IPS-20b (cell line): ENCODE measurements around the gene BDH1.

Source experiments
- H3K27ac ChIP-seq: one replicate; pipeline ENCODE4 v1.5.1; 2013; ENCODE audit warnings: low read length
- H3K27me3 ChIP-seq: 2 replicates; pipeline ENCODE4 v1.6.1; 2013; ENCODE audit warnings: mild to moderate bottlenecking, low read length, inconsistent platforms; ENCODE audit not compliant: insufficient read depth
- H3K36me3 ChIP-seq: 2 replicates; pipeline ENCODE4 v1.6.1; 2013; ENCODE audit warnings: low read depth, mild to moderate bottlenecking, inconsistent platforms, low read length, moderate library complexity; ENCODE audit not compliant: insufficient read depth
- H3K4me1 ChIP-seq: 2 replicates; pipeline ENCODE4 v1.6.1; 2013; ENCODE audit warnings: mild to moderate bottlenecking, control low read depth, inconsistent platforms, low read length, moderate library complexity; ENCODE audit not compliant: insufficient read depth
- H3K4me3 ChIP-seq: 2 replicates; pipeline ENCODE4 v1.5.1; 2013; ENCODE audit warnings: mild to moderate bottlenecking, low read length, inconsistent platforms
- H3K9ac ChIP-seq: 2 replicates; pipeline ENCODE4 v1.6.1; 2013; ENCODE audit warnings: low read depth, mild to moderate bottlenecking, inconsistent platforms, low read length, moderate library complexity
- H3K9me3 ChIP-seq: 2 replicates; pipeline ENCODE4 v1.6.1; 2013; ENCODE audit warnings: mild to moderate bottlenecking, low read depth, low read length, inconsistent platforms; ENCODE audit not compliant: insufficient read depth

The BDH1 gene

GRCh38 chr3:197471221-197472010 is 84.4 kb downstream of the BDH1 start:
- no peaks in the 10 kb centered on the region; the same call in 1 of the 2 replicates for H3K27me3 ChIP-seq
- no peaks in the 10 kb centered on the region for H3K36me3 ChIP-seq
- no peaks in the 10 kb centered on the region for H3K9me3 ChIP-seq
- H3K4me1 ChIP-seq: peaks cover 14% of the 10 kb centered on the region; the same call in 1 of the 2 replicates
- no peak overlapping the region for H3K4me3 ChIP-seq
- H3K27ac ChIP-seq: no peak overlapping the region
- H3K9ac ChIP-seq: no peak overlapping the region

GRCh38 chr3:197468866-197469382 is 86.8 kb downstream of the BDH1 start:
- no peak overlapping the region for H3K27ac ChIP-seq
- no peaks in the 10 kb centered on the region for H3K9me3 ChIP-seq
- no peak overlapping the region for H3K4me3 ChIP-seq
- no peaks in the 10 kb centered on the region; the same call in 1 of the 2 replicates for H3K27me3 ChIP-seq
- no peaks in the 10 kb centered on the region for H3K36me3 ChIP-seq
- H3K4me1 ChIP-seq: peaks cover 20% of the 10 kb centered on the region; the same call in 1 of the 2 replicates
- no peak overlapping the region for H3K9ac ChIP-seq

DNA sequence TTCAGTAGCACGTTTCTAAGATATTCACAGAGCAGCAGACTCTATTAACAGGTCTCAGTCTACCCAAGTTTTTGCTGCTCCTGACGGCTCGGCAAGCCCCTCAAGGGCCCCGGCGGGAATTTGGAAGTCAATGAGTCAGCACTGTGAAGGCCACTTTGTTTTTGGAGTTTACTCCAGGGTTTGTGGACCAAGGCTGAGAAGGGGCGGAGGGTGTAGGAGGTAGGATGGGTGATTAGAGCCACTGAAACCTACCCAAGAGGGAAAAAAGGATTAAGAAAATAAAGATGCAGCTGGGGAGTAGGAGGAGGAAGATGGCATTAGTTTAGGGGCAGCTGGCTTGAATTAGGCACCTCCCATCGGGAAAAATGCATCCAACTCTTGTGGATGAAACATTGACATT is 87.6 kb downstream of the BDH1 start:
- no peak overlapping the region for H3K4me3 ChIP-seq
- H3K27ac ChIP-seq: no peak overlapping the region
- H3K36me3 ChIP-seq: no peaks in the 10 kb centered on the region
- H3K4me1 ChIP-seq: peaks cover 20% of the 10 kb centered on the region; the same call in 1 of the 2 replicates
- H3K9ac ChIP-seq: no peak overlapping the region
- H3K27me3 ChIP-seq: no peaks in the 10 kb centered on the region; the same call in 1 of the 2 replicates
- H3K9me3 ChIP-seq: no peaks in the 10 kb centered on the region

GRCh38 chr3:197466586-197467399 is 89.0 kb downstream of the BDH1 start:
- Histone ChIP-seq H3K36me3 (no peaks in the 10 kb centered on the region), H3K27me3 (no peaks in the 10 kb centered on the region; the same call in 1 of the 2 replicates), H3K9me3 (no peaks in the 10 kb centered on the region), H3K27ac (no peak overlapping the region), H3K4me3 (no peak overlapping the region), H3K4me1 (peaks cover 20% of the 10 kb centered on the region; the same call in 1 of the 2 replicates), H3K9ac (no peak overlapping the region)

GRCh38 chr3:197465996-197466549 is 89.7 kb downstream of the BDH1 start:
- Histone ChIP-seq H3K27ac (no peak overlapping the region), H3K4me1 (peaks cover 20% of the 10 kb centered on the region; the same call in 1 of the 2 replicates), H3K9ac (no peak overlapping the region)

GRCh38 chr3:197465197-197465995 is 90.4 kb downstream of the BDH1 start:
- no peaks in the 10 kb centered on the region; the same call in 1 of the 2 replicates for H3K27me3 ChIP-seq
- no peak overlapping the region for H3K27ac ChIP-seq
- H3K4me1 ChIP-seq: peaks cover 15% of the 10 kb centered on the region; the same call in 1 of the 2 replicates
- H3K9ac ChIP-seq: no peak overlapping the region
- H3K4me3 ChIP-seq: no peak overlapping the region
- H3K36me3 ChIP-seq: no peaks in the 10 kb centered on the region
- no peaks in the 10 kb centered on the region for H3K9me3 ChIP-seq

More at GRCh38 chr3:197465996-197466549, 89.7 kb downstream of the BDH1 start:
- H3K36me3 ChIP-seq: no peaks in the 10 kb centered on the region
- no peaks in the 10 kb centered on the region for H3K9me3 ChIP-seq
- H3K4me3 ChIP-seq: no peak overlapping the region
- no peaks in the 10 kb centered on the region; the same call in 1 of the 2 replicates for H3K27me3 ChIP-seq

DNA sequence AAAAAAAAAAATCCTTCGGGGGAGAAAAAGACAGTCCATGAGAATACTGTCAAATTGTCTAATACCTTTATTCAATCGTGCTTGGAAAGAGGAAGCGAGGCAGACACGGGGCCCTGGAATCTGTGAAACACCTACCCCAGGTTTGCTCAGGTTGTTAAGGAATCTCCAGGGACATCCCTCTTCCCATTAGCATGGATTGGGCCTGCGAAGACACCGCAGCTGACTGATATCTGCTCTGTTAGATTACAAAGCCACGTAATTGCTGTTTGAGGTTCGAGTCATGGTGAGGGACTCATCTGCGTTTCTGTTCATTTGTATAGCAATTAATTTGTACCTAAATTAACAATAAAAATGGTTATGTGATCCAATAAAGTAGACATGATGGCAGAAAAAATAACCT is 91.0 kb downstream of the BDH1 start:
- no peak overlapping the region for H3K9ac ChIP-seq
- H3K27ac ChIP-seq: no peak overlapping the region
- H3K9me3 ChIP-seq: no peaks in the 10 kb centered on the region
- H3K36me3 ChIP-seq: no peaks in the 10 kb centered on the region
- H3K4me3 ChIP-seq: no peak overlapping the region
- peaks cover 15% of the 10 kb centered on the region; the same call in 1 of the 2 replicates for H3K4me1 ChIP-seq
- H3K27me3 ChIP-seq: no peaks in the 10 kb centered on the region; the same call in 1 of the 2 replicates

GRCh38 chr3:197463279-197463678 is 92.5 kb downstream of the BDH1 start:
- Histone ChIP-seq H3K9me3 (no peaks in the 10 kb centered on the region), H3K36me3 (no peaks in the 10 kb centered on the region), H3K27ac (no peak overlapping the region), H3K4me3 (no peak overlapping the region), H3K4me1 (peaks cover 14% of the 10 kb centered on the region; the same call in 1 of the 2 replicates), H3K9ac (no peak overlapping the region), H3K27me3 (no peaks in the 10 kb centered on the region)

DNA sequence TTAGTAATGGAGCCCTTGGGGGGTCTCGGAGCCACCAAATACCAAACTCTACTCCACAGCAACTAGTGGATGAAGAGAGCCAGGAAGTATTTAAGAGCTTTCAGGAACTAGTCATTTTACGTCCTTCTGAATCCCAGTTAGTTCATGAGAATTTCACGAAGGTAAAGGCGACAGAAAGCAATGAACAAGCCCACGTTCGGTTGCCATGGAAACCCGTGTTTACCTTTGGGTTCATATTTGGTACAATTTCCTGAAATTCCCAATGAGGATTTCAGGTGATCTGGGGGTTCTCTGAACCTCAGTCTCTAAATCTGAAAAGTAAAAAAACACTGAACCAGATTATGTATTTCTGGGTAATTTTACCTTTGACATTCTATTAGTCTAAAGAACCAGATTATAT is 93.0 kb downstream of the BDH1 start:
- H3K4me1 ChIP-seq: peaks cover 13% of the 10 kb centered on the region; the same call in 1 of the 2 replicates
- H3K9me3 ChIP-seq: no peaks in the 10 kb centered on the region
- no peak overlapping the region for H3K27ac ChIP-seq
- no peaks in the 10 kb centered on the region for H3K27me3 ChIP-seq
- no peaks in the 10 kb centered on the region for H3K36me3 ChIP-seq
- H3K4me3 ChIP-seq: no peak overlapping the region
- no peak overlapping the region for H3K9ac ChIP-seq

DNA sequence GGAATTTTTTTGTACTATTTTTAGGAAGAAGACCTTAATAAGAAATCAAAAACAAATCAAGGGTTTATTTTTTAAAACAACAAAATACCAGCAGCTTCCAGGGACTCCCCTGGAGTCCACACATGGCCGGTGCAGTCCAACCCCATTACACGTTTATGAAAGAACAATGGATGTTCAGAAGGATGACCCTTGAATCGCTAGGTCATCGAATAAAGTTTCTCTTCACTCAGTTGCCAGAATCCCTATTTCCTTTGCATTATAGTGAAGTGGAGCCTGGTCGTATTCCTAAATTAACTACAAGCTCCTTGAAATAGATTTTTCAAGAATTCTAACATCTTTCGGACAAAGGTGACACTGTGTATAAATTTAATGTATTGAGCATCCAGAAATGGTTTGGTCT is 95.1 kb downstream of the BDH1 start:
- H3K9ac ChIP-seq: no peak overlapping the region
- no peaks in the 10 kb centered on the region for H3K36me3 ChIP-seq
- no peak overlapping the region for H3K4me3 ChIP-seq
- H3K4me1 ChIP-seq: peaks cover 10% of the 10 kb centered on the region; the same call in 1 of the 2 replicates
- H3K9me3 ChIP-seq: no peaks in the 10 kb centered on the region
- H3K27ac ChIP-seq: no peak overlapping the region
- H3K27me3 ChIP-seq: peaks cover 8% of the 10 kb centered on the region
